NAMALWA (cell line): ENCODE results near the gene GSK3A.

Experiments used
- DNase-seq: peaks from one replicate; pipeline ENCODE4 v3.0.0-alpha.2; 2015; ENCODE audit warnings: low spot score

Gene GSK3A

GRCh38 chr19:42242512-42243409 is at the start of gene GSK3A:
GSK3A (minus strand) TSS chr19:42242602; CDS start chr19:42242465, 137 bp downstream.
- peak; percentile 99 for DNase-seq

- DNase-seq: no peak
These were observed 49.0 kb upstream of the GSK3A start for GRCh38 chr19:42291435-42291810.

- DNase-seq: peak; percentile 88
These were observed 48.4 kb upstream of the GSK3A start for GRCh38 chr19:42290523-42291434.

GRCh38 chr19:42290136-42290522 is 47.7 kb upstream of the GSK3A start:
- DNase-seq: no peak

GRCh38 chr19:42289556-42290041 is 47.2 kb upstream of the GSK3A start:
- no peak for DNase-seq

GRCh38 chr19:42288881-42289555 is 46.6 kb upstream of the GSK3A start:
- no peak for DNase-seq

GRCh38 chr19:42288387-42288786 is 46.0 kb upstream of the GSK3A start:
- DNase-seq: no peak

GRCh38 chr19:42287827-42288107 is 45.4 kb upstream of the GSK3A start:
- no peak for DNase-seq

- no peak for DNase-seq
These were observed 44.8 kb upstream of the GSK3A start for GRCh38 chr19:42287017-42287826.

- DNase-seq: no peak
These were observed 44.1 kb upstream of the GSK3A start for GRCh38 chr19:42286349-42287016.

- no peak for DNase-seq
These were observed 43.6 kb upstream of the GSK3A start for GRCh38 chr19:42285988-42286348.

- peak; percentile 49 for DNase-seq
These were observed 43.1 kb upstream of the GSK3A start for GRCh38 chr19:42285541-42285941.

GRCh38 chr19:42284591-42285341 is 42.4 kb upstream of the GSK3A start:
- DNase-seq: peak; percentile 70

GRCh38 chr19:42284066-42284501 is 41.7 kb upstream of the GSK3A start:
- peak; percentile 78 for DNase-seq

GRCh38 chr19:42283188-42284065 is 41.0 kb upstream of the GSK3A start:
- DNase-seq: peak; percentile 95

- no peak for DNase-seq
These were observed 40.4 kb upstream of the GSK3A start for GRCh38 chr19:42282819-42283187.

- DNase-seq: peak; percentile 43
These were observed 39.7 kb upstream of the GSK3A start for GRCh38 chr19:42281827-42282762.
